A549 (cell line): ENCODE results near the gene SORCS1. TPM values are rescaled to one million over a fixed set of nuclear protein-coding genes. Genes with fewer than 3 reads are reported as not detected.

Experiments used
- ATAC-seq, 2 experiments: fragments of 200-7000 bp in 1 of 2; fragments of >200 bp in 1 of 2; cut with Nextera tagmentation in 1 of 2; cut with Tn5 transposase in 1 of 2; 3 replicates each; pipeline versions ENCODE4 v1.8.0 to v1.9.1; 2018 to 2020; ENCODE audit warnings: mild to moderate bottlenecking in 1 of 2, moderate library complexity in 1 of 2
- CTCF ChIA-PET: fragments of 300-600 bp; sonication (Branson Sonifier 250); formaldehyde crosslinking; extraction: SDS; loops from one replicate; lab custom pipeline; 2021; ENCODE audit warnings: antibody characterized with exemption, inconsistent platforms; lab: Yijun Ruan, JAX
- POLR2A ChIA-PET: fragments of 350-600 bp; formaldehyde crosslinking; extraction: SDS; loops from one replicate; lab custom pipeline; 2021; ENCODE audit warnings: antibody characterized with exemption, inconsistent platforms; lab: Yijun Ruan, JAX
- DNase-seq, 2 experiments: peaks; one replicate each; pipeline versions ENCODE4 v3.0.0 to v3.0.0-alpha.2; 2011 to 2016; ENCODE audit warnings: low read depth in 1 of 2, low spot score in 1 of 2
- FAIRE-seq: peaks from 2 replicates; lab custom pipeline; 2011; peaks lifted over from hg19 to GRCh38; lab: Jason Lieb, UNC
- H3K27ac ChIP-seq, 2 experiments: fragments of >200 bp; sonication (Bioruptor Twin); formaldehyde crosslinking; 3 replicates each; pipeline ENCODE4 v1.5.1; 2016 to 2017
- H3K4me1 ChIP-seq: fragments of >200 bp; sonication (Bioruptor Twin); formaldehyde crosslinking; 3 replicates; pipeline ENCODE4 v1.6.1; 2016
- H3K4me2 ChIP-seq: fragments of >200 bp; sonication (Bioruptor Twin); formaldehyde crosslinking; 3 replicates; pipeline ENCODE4 v1.6.1; 2016
- H3K4me3 ChIP-seq: fragments of >200 bp; sonication (Bioruptor Twin); formaldehyde crosslinking; 3 replicates; pipeline ENCODE4 v1.5.1; 2016
- H3K9me3 ChIP-seq: fragments of >200 bp; sonication (Bioruptor Twin); formaldehyde crosslinking; 3 replicates; pipeline ENCODE4 v1.6.1; 2016
- ATOH8 ChIP-seq: fragments of 250-450 bp; sonication (Bioruptor Pico); IDR thresholded peaks from 2 replicates; pipeline ENCODE4 v1.5.0; 2020; ENCODE audit warnings: low read depth, mild to moderate bottlenecking, moderate library complexity
- BHLHE40 ChIP-seq: IDR thresholded peaks from 2 replicates; pipeline ENCODE4 v1.6.1; 2012; ENCODE audit warnings: low read depth, low read length, inconsistent platforms
- CHD4 ChIP-seq: fragments of 200-600 bp; sonication (generic); IDR thresholded peaks from 2 replicates; pipeline ENCODE4 v1.6.1; 2016; ENCODE audit warnings: antibody characterized with exemption, mild to moderate bottlenecking, borderline replicate concordance
- CTCF ChIP-seq: fragments of >200 bp; sonication (Bioruptor Twin); formaldehyde crosslinking; IDR thresholded peaks from 3 replicates; pipeline ENCODE4 v1.5.1; 2016
- EP300 ChIP-seq, 2 experiments: fragments of >200 bp; sonication (Bioruptor Twin); formaldehyde crosslinking; IDR thresholded peaks; 2 replicates in 1 of 2; 3 replicates in 1 of 2; pipeline ENCODE4 v1.6.1; 2016 to 2017
- ESRRA ChIP-seq: fragments of 150-350 bp; IDR thresholded peaks from 2 replicates; pipeline ENCODE4 v1.6.1; 2014; ENCODE audit warnings: mild to moderate bottlenecking, low read length, borderline replicate concordance
- FOXS1 ChIP-seq: fragments of 250-450 bp; sonication (Bioruptor Pico); IDR thresholded peaks from 2 replicates; pipeline ENCODE4 v1.5.0; 2020; ENCODE audit warnings: mild to moderate bottlenecking, moderate library complexity
- JUNB ChIP-seq: fragments of >200 bp; sonication (Bioruptor Twin); formaldehyde crosslinking; IDR thresholded peaks from 2 replicates; pipeline ENCODE4 v1.6.1; 2016
- KDM5A ChIP-seq: fragments of 200-600 bp; sonication (generic); IDR thresholded peaks from 2 replicates; pipeline ENCODE4 v1.6.1; 2016; ENCODE audit warnings: antibody characterized with exemption, mild to moderate bottlenecking
- MAFK ChIP-seq: fragments of 450-650 bp; IDR thresholded peaks from 2 replicates; pipeline ENCODE4 v1.6.1; 2014; ENCODE audit not compliant: partially characterized antibody
- MAX ChIP-seq: IDR thresholded peaks from 2 replicates; pipeline ENCODE4 v1.6.1; 2012
- NPAS2 ChIP-seq: fragments of 250-450 bp; sonication (Bioruptor Pico); IDR thresholded peaks from 2 replicates; pipeline ENCODE4 v1.8.0; 2022; ENCODE audit warnings: mild to moderate bottlenecking, moderate library complexity, borderline replicate concordance
- PHF8 ChIP-seq: fragments of 200-600 bp; sonication (generic); IDR thresholded peaks from 2 replicates; pipeline ENCODE4 v1.6.1; 2016; ENCODE audit warnings: low read depth, mild to moderate bottlenecking, antibody characterized with exemption, moderate library complexity, borderline replicate concordance
- POLR2A ChIP-seq: IDR thresholded peaks from 2 replicates; pipeline ENCODE4 v1.6.1; 2012; ENCODE audit warnings: mild to moderate bottlenecking, low read length
- RCOR1 ChIP-seq: fragments of 150-350 bp; IDR thresholded peaks from 2 replicates; pipeline ENCODE4 v1.6.1; 2014; ENCODE audit warnings: antibody characterized with exemption, low read length, low read depth
- RNF2 ChIP-seq: fragments of 200-600 bp; sonication (generic); IDR thresholded peaks from 2 replicates; pipeline ENCODE4 v1.6.1; 2016; ENCODE audit warnings: low read depth, mild to moderate bottlenecking, antibody characterized with exemption, moderate library complexity, borderline replicate concordance
- WGBS: methylation state at CpG from one replicate; pipeline ENCODE4 v1.1.6; 2017; ENCODE audit errors: missing lambda C conversion rate; 5-methylcytosine and 5-hydroxymethylcytosine counted together
- polyA plus RNA-seq, 4 experiments: library from polyadenylated mRNA; depleted of rRNA in 3 of 4; stranded (reverse); fragments of >200 nt; fragmentation: RNase III in 1 of 4; extraction: RNeasy Plus Mini Kit Qiagen cat#74134 plus additional on column Dnase treatment in 1 of 4; gene quantifications; 2 replicates in 3 of 4; 3 replicates in 1 of 4; pipeline ENCODE4 v1.2.3, GENCODE V29; 2011 to 2017
- TF ChIP-seq, protein P1 (sequence below): IDR thresholded peaks from 2 replicates; pipeline ENCODE4 v1.6.1; 2012; ENCODE audit warnings: low read depth, borderline replicate concordance

The SORCS1 gene
- polyA plus RNA-seq, 2 of the 4 experiments (the other 2 are of a cell fraction) = not detected

GRCh38 chr10:107032700-107033401, 131.7 kb downstream of the SORCS1 start:
- POLR2A ChIA-PET = no interaction called here
- Histone ChIP-seq H3K4me1 (no peaks in the 10 kb centered on the region), H3K27ac (no peak overlapping the region), H3K9me3 (no peaks in the 10 kb centered on the region), H3K4me3 (no peak overlapping the region), H3K4me2 (no peak overlapping the region)
- TF ChIP-seq MAFK = no peak
- no peak for TF ChIP-seq KDM5A
- no peak for TF ChIP-seq POLR2A
- no peak for TF ChIP-seq RNF2
- FAIRE-seq (no peak), DNase-seq (no peak), ATAC-seq (no peak)
- CTCF ChIA-PET = no interaction called here
- 24% methylated on average over 10 of the region's 10 CpGs for WGBS

- FAIRE-seq (no peak), DNase-seq (no peak), ATAC-seq (no peak)
- Histone ChIP-seq H3K4me1 (no peaks in the 10 kb centered on the region), H3K4me2 (no peak overlapping the region), H3K4me3 (no peak overlapping the region), H3K9me3 (no peaks in the 10 kb centered on the region), H3K27ac (no peak overlapping the region)
- 11% methylated on average over 5 of the region's 5 CpGs for WGBS
- ChIA-PET CTCF (interaction anchor here (1.5 kb wide), 1 partner anchor 11 kb away, joined by 4 read pairs; no protein-coding TSS in a partner anchor), POLR2A (no interaction called here)
- TF ChIP-seq, protein P1, sequence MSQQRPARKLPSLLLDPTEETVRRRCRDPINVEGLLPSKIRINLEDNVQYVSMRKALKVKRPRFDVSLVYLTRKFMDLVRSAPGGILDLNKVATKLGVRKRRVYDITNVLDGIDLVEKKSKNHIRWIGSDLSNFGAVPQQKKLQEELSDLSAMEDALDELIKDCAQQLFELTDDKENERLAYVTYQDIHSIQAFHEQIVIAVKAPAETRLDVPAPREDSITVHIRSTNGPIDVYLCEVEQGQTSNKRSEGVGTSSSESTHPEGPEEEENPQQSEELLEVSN = no peak
- TF ChIP-seq FOXS1 = no peak
- TF ChIP-seq RCOR1 = no peak
Measured at GRCh38 chr10:107031931-107032699, 132.4 kb downstream of the SORCS1 start.

DNA sequence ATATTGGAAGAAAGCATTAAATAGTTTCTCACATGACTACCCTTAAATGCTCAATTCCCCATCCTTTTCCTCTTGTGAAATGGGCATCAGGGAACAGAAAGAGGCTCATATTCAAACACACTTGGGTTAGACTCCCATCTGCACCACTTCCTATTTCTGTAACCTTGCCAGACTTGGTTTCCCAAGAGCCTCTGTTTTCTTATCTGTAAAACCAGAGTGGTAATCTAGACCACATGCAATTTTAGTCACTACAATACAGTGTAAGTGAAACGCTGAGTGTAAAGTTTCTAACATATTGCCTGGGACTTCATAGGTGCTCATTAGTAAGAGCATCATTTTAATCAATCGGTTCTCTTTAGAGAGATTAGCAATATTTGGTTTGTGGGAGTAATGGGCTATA, 136.3 kb downstream of the SORCS1 start:
- H3K27ac ChIP-seq = no peak overlapping the region
- no peak overlapping the region for H3K4me2 ChIP-seq
- no peak overlapping the region for H3K4me3 ChIP-seq
- 3% methylated on average over 2 of the region's 2 CpGs for WGBS
- H3K4me1 ChIP-seq = no peaks in the 10 kb centered on the region
- no peak for DNase-seq
- H3K9me3 ChIP-seq = no peaks in the 10 kb centered on the region
- CTCF ChIA-PET = no interaction called here
- no peak for ATAC-seq
- POLR2A ChIA-PET = no interaction called here
- TF ChIP-seq JUNB = no peak
- no peak for TF ChIP-seq NPAS2 (CRISPR knock-in tag)
- TF ChIP-seq PHF8 = no peak
- TF ChIP-seq MAX = no peak
- no peak for TF ChIP-seq ESRRA
- no peak for TF ChIP-seq CTCF
- no peak for TF ChIP-seq EP300 (IDR thresholded peaks at IDR 0.05)
- no peak for TF ChIP-seq CHD4
- TF ChIP-seq BHLHE40 = no peak
- no peak for TF ChIP-seq ATOH8 (CRISPR knock-in tag)
- TF ChIP-seq KDM5A = no peak
- no peak for TF ChIP-seq RNF2
- no peak for FAIRE-seq
